CD8-positive, alpha-beta memory T cell (primary cell): ENCODE results near the gene CTXN1. TPM values are rescaled to one million over a fixed set of nuclear protein-coding genes. Genes with fewer than 3 reads are reported as not detected.

Source experiments
- CTCF ChIA-PET: fragments of 350-600 bp; sonication (Branson Sonifier 250); formaldehyde crosslinking; loops from one replicate; lab custom pipeline; 2021; ENCODE audit warnings: antibody characterized with exemption; lab: Charles Lee
- POLR2A ChIA-PET: fragments of 350-600 bp; sonication (Branson Sonifier 250); formaldehyde crosslinking; loops from one replicate; lab custom pipeline; 2021; ENCODE audit warnings: antibody characterized with exemption; lab: Charles Lee
- DNase-seq, 5 donors: peaks; one replicate each; pipeline versions ENCODE4 v3.0.0 to v3.0.0-alpha.2; 2020 to 2022; ENCODE audit warnings: mixed read lengths in 1 of 5
- H3K27ac ChIP-seq: one replicate; pipeline ENCODE4 v1.7.0; 2013; ENCODE audit warnings: low read depth, mild to moderate bottlenecking, low read length, moderate library complexity
- H3K27me3 ChIP-seq: 2 replicates; pipeline ENCODE4 v1.7.0; 2013; ENCODE audit warnings: low read length, mild to moderate bottlenecking; ENCODE audit not compliant: insufficient read depth, poor library complexity, severe bottlenecking
- H3K36me3 ChIP-seq: 2 replicates; pipeline ENCODE4 v1.7.0; 2013; ENCODE audit warnings: mild to moderate bottlenecking, low read length, moderate library complexity; ENCODE audit not compliant: insufficient read depth
- H3K4me1 ChIP-seq: 2 replicates; pipeline ENCODE4 v1.7.0; 2013; ENCODE audit warnings: mild to moderate bottlenecking, low read length, moderate library complexity; ENCODE audit not compliant: insufficient read depth
- H3K4me3 ChIP-seq: 2 replicates; pipeline ENCODE4 v1.7.0; 2013; ENCODE audit warnings: mild to moderate bottlenecking, low read length
- H3K9me3 ChIP-seq: 2 replicates; pipeline ENCODE4 v1.7.0; 2013; ENCODE audit warnings: mild to moderate bottlenecking, low read length
- H3K27ac Mint-ChIP-seq, 8 donors: one replicate each; pipeline ENCODE4 v1.8.0; 2020 to 2021; ENCODE audit warnings: mixed read lengths in 8 of 8, mild to moderate bottlenecking in 6 of 8, inconsistent platforms in 3 of 8, moderate library complexity in 3 of 8
- H3K27me3 Mint-ChIP-seq, 2 donors: one replicate each; pipeline ENCODE4 v1.8.0; 2020 to 2021; ENCODE audit warnings: mixed read lengths in 2 of 2, mild to moderate bottlenecking in 1 of 2, moderate library complexity in 1 of 2
- H3K36me3 Mint-ChIP-seq, 3 donors: one replicate each; pipeline ENCODE4 v1.8.0; 2020 to 2021; ENCODE audit warnings: mixed read lengths in 3 of 3, inconsistent platforms in 1 of 3, mild to moderate bottlenecking in 1 of 3
- H3K4me1 Mint-ChIP-seq, 3 donors: one replicate each; pipeline ENCODE4 v1.8.0; 2020 to 2021; ENCODE audit warnings: mixed read lengths in 3 of 3, inconsistent platforms in 1 of 3, mild to moderate bottlenecking in 1 of 3
- H3K4me3 Mint-ChIP-seq, 7 donors: one replicate each; pipeline ENCODE4 v1.8.0; 2020 to 2021; ENCODE audit warnings: mixed read lengths in 7 of 7, mild to moderate bottlenecking in 6 of 7, moderate library complexity in 4 of 7, inconsistent platforms in 2 of 7
- H3K9me3 Mint-ChIP-seq, 5 donors: one replicate each; pipeline ENCODE4 v1.8.0; 2020 to 2022; ENCODE audit warnings: mixed read lengths in 5 of 5, mild to moderate bottlenecking in 3 of 5, moderate library complexity in 2 of 5, inconsistent platforms in 1 of 5
- polyA plus RNA-seq: library from polyadenylated mRNA; unstranded; fragments of 300-500 nt; fragmentation: Illumina TruSeq; gene quantifications from one replicate; pipeline ENCODE4 v1.2.3, GENCODE V29; 2021
- total RNA-seq, 2 experiments: library from RNA; stranded (reverse); gene quantifications; one replicate each; pipeline ENCODE4 v1.2.3, GENCODE V29; 2021

Gene CTXN1
- total and polyA plus RNA-seq, 3 experiments from 2014 or later, result 0.42 to 0.72 TPM; not detected in 1

DNA sequence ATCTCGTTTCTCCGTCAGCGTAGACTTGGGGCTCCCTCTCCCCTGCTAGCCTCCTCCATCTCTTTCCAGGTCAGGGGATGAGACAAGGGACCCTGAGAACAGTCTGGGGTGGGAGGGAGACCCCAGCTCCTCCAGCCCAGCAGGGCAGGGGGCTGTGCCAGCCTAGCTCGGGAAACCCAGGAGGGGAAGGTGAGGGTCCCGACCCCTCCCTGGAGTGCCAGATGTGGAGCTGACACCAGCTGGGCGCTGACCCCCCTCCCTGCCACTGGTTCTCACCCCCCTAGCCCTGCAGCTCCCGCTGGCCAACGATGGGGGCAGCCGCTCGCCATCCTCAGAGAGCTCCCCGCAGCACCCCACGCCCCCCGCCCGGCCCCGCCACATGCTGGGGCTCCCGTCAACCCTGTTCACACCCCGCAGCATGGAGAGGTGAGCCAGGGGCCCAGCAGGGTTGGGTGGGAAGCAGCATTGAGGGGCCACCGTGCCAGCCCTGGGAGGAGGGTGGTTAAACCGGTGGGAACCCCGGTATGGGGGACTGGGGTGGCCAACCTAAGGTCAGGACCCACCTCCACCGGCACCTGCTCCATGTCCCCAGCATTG, 16.4 kb downstream of the CTXN1 start:
- DNase-seq, result no peak
- peaks cover 10 to 28% (median 13%) of the 10 kb centered on the region in 3 donors for H3K4me1 Mint-ChIP-seq
- ChIA-PET POLR2A (interaction anchor here (0.8 to 1.2 kb wide), 3 partner anchors 8 to 11 kb away, joined by 3 read pairs; partner anchors contain the start of gene SNAPC2), CTCF (no interaction called here)
- H3K27ac Mint-ChIP-seq, result no peak overlapping the region
- H3K4me3 Mint-ChIP-seq, result no peak overlapping the region
- H3K36me3 ChIP-seq, result peaks cover 8% of the 10 kb centered on the region
- no peaks in the 10 kb centered on the region for H3K27me3 ChIP-seq
- H3K9me3 Mint-ChIP-seq, result no peaks in the 10 kb centered on the region
- H3K36me3 Mint-ChIP-seq, result peaks cover 3 to 48% (median 10%) of the 10 kb centered on the region in 3 donors
- H3K27me3 Mint-ChIP-seq, result peaks cover under 1 to 4% of the 10 kb centered on the region in 2 donors
- no peak overlapping the region for H3K4me3 ChIP-seq
- H3K9me3 ChIP-seq, result no peaks in the 10 kb centered on the region
- peaks cover 24% of the 10 kb centered on the region for H3K4me1 ChIP-seq
- H3K27ac ChIP-seq, result no peak overlapping the region

DNA sequence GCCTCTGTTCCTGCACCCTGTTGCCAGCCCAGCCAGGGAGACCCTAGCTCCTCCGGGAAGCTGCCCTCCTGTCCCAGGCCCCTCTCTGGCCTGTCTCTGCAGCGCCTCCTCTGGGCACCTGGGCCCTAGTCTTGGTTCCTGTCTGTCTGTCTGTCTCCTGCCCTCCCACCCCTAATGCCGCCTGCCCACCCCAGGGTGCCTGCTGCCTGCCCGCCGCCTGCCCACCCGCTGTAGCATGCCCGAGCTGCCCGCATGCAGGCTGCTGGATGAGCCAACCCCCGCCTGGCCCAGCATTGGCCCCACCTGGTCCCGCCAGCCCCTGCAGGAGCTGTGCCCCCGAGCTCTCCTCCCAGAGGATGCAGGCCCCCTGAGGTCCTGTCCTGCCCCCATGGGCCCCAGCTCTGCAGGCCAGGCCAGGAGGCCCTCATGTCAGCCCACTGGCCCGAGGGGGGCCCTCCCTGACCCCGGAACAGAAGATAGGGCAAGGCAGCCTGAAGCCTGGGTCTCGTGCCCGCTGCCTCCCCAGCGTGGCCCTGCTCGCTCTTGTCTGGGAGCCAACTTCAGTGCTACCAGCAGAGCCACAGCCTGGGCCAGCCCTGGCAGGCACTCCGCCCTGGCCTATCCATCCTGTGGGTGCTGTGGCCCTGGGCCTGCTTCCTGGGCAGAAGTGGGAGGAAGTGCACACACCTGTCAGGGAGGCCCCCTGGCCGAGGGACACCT, 17.0 kb downstream of the CTXN1 start:
- Histone ChIP-seq H3K27ac (no peak overlapping the region), H3K36me3 (peaks cover 8% of the 10 kb centered on the region), H3K4me3 (no peak overlapping the region), H3K9me3 (no peaks in the 10 kb centered on the region), H3K4me1 (peaks cover 27% of the 10 kb centered on the region), H3K27me3 (no peaks in the 10 kb centered on the region)
- DNase-seq, result no peak
- peaks cover 3 to 51% (median 10%) of the 10 kb centered on the region in 3 donors for H3K36me3 Mint-ChIP-seq
- ChIA-PET CTCF (interaction anchor here (2.1 kb wide), 1 partner anchor 9 kb away, joined by 8 read pairs; no protein-coding TSS in a partner anchor), POLR2A (interaction anchor here (0.8 to 1.2 kb wide), 3 partner anchors 9 to 12 kb away, joined by 3 read pairs; partner anchors contain the start of gene SNAPC2)
- H3K4me1 Mint-ChIP-seq, result peaks cover 13 to 32% (median 16%) of the 10 kb centered on the region in 3 donors
- H3K27me3 Mint-ChIP-seq, result peaks cover 0 to 5% of the 10 kb centered on the region in 2 donors
- H3K27ac Mint-ChIP-seq, result peak overlapping the region in 1 of 8 donors; percentile 81
- peak overlapping the region in 2 of 7 donors; percentile 18 to 24 for H3K4me3 Mint-ChIP-seq
- H3K9me3 Mint-ChIP-seq, result no peaks in the 10 kb centered on the region

DNA sequence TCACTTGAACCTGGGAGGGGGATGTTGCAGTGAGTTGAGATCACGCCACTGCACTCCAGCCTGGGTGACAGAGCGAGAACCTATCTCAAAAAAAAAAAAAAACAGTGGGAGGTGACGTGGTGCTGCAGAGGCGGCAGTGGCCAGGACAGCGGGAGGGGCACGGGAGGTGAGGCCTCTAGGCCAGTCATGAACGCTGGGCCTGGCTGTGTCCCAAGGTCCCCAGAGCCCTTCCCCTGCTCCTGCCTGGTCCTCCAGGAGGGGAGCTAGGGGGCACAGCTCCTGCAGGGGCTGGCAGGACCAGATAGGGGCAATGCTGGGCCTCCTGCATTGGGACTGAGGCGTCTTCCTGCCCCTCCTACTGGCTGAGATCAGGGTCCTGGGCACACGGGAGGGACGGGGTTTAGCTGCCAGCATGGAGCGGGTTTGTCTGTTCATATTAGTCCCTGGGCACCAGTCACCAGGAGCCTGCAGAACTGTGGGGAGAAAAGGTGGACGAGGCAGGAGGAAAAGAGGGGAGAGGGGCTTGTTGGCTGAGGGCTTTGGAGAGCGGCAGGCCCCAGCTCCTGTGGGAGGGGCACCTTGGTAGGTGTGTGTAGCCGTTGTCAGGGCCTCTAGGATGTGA, 17.7 kb downstream of the CTXN1 start:
- CTCF ChIA-PET, result interaction anchor here (2.1 kb wide), 1 partner anchor 10 kb away, joined by 8 read pairs; no protein-coding TSS in a partner anchor
- Mint-ChIP-seq H3K27ac (peak overlapping the region in 2 of 8 donors; percentile 40 to 81), H3K4me1 (peaks cover 16 to 37% (median 19%) of the 10 kb centered on the region in 3 donors), H3K9me3 (peaks cover 0 to 3% (median 2%) of the 10 kb centered on the region in 5 donors), H3K4me3 (peak overlapping the region in 1 of 7 donors; percentile 40), H3K27me3 (peaks cover 0 to 9% of the 10 kb centered on the region in 2 donors), H3K36me3 (peaks cover 3 to 54% (median 10%) of the 10 kb centered on the region in 3 donors)
- Histone ChIP-seq H3K9me3 (no peaks in the 10 kb centered on the region), H3K27me3 (no peaks in the 10 kb centered on the region), H3K36me3 (peaks cover 8% of the 10 kb centered on the region), H3K4me3 (no peak overlapping the region), H3K27ac (no peak overlapping the region), H3K4me1 (peaks cover 27% of the 10 kb centered on the region)
- POLR2A ChIA-PET, result interaction anchor here (0.7 kb wide), 1 partner anchor 482 kb away, joined by 4 read pairs; the partner anchor contains the start of gene RAB11B
- DNase-seq, result no peak

DNA sequence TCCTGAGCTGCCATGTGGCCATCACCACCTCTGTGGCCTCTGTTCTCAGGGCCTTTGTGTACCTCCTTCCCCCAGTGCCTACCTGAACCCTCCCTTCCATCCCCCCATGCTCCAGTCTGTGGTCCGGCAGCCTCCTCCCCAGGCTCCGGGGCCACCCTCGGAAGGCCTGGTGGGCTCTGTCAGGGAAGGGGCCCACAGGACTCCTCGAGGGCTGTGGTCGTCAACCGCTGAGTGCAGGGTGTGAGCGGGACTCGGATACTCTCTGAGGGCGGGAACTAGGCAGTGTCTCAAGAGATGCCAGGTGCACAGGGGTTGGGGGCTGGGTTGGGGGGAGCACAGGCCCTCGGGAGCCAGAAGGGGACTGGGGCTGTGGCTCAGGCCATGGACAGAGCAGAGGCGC, 18.4 kb downstream of the CTXN1 start:
- DNase-seq, result no peak
- H3K4me3 ChIP-seq, result no peak overlapping the region
- peak overlapping the region in 1 of 7 donors; percentile 40 for H3K4me3 Mint-ChIP-seq
- H3K27me3 Mint-ChIP-seq, result peaks cover 0 to 12% of the 10 kb centered on the region in 2 donors
- H3K27me3 ChIP-seq, result no peaks in the 10 kb centered on the region
- CTCF ChIA-PET, result interaction anchor here (2.1 kb wide), 1 partner anchor 10 kb away, joined by 8 read pairs; no protein-coding TSS in a partner anchor
- H3K4me1 ChIP-seq, result peaks cover 34% of the 10 kb centered on the region
- H3K36me3 ChIP-seq, result peaks cover 8% of the 10 kb centered on the region
- peaks cover 21 to 40% (median 26%) of the 10 kb centered on the region in 3 donors for H3K4me1 Mint-ChIP-seq
- H3K9me3 ChIP-seq, result no peaks in the 10 kb centered on the region
- peaks cover 0 to 3% (median 2%) of the 10 kb centered on the region in 5 donors for H3K9me3 Mint-ChIP-seq
- POLR2A ChIA-PET, result interaction anchor here (0.7 kb wide), 1 partner anchor 483 kb away, joined by 4 read pairs; the partner anchor contains the start of gene RAB11B
- peak overlapping the region in 2 of 8 donors; percentile 40 to 75 for H3K27ac Mint-ChIP-seq
- H3K36me3 Mint-ChIP-seq, result peaks cover 0 to 49% (median 6%) of the 10 kb centered on the region in 3 donors
- no peak overlapping the region for H3K27ac ChIP-seq

DNA sequence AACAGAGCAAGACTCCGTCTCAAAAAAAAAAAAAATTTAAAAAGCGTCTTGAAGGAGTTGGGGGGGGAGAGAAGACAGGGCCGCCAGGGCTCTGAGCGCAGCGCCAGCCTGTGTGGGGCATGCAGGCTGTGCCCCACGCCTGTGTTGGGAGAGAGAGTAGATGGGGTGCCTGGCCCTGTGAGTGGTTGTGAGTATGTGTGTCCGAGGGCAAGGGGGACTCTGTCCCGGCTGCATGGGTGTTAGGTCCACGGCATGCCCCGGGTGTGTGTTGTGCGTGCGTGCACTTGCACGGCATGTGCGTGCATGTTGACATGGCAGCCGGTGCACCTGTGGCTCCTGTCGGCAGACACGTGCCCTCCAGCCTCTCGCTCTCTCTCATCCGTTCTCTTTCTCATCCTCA, 18.8 kb downstream of the CTXN1 start:
- H3K27me3 Mint-ChIP-seq, result peaks cover 0 to 12% of the 10 kb centered on the region in 2 donors
- no peak for DNase-seq
- Histone ChIP-seq H3K9me3 (no peaks in the 10 kb centered on the region), H3K36me3 (peaks cover 8% of the 10 kb centered on the region), H3K4me1 (peaks cover 35% of the 10 kb centered on the region), H3K27ac (no peak overlapping the region), H3K4me3 (no peak overlapping the region), H3K27me3 (no peaks in the 10 kb centered on the region)
- no peak overlapping the region for H3K4me3 Mint-ChIP-seq
- peak overlapping the region in 1 of 8 donors; percentile 29 for H3K27ac Mint-ChIP-seq
- ChIA-PET CTCF (interaction anchor here (2.1 kb wide), 1 partner anchor 11 kb away, joined by 8 read pairs; no protein-coding TSS in a partner anchor), POLR2A (no interaction called here)
- peaks cover 0 to 3% (median 2%) of the 10 kb centered on the region in 5 donors for H3K9me3 Mint-ChIP-seq
- peaks cover 22 to 42% (median 28%) of the 10 kb centered on the region in 3 donors for H3K4me1 Mint-ChIP-seq
- H3K36me3 Mint-ChIP-seq, result peaks cover 0 to 48% (median 6%) of the 10 kb centered on the region in 3 donors

DNA sequence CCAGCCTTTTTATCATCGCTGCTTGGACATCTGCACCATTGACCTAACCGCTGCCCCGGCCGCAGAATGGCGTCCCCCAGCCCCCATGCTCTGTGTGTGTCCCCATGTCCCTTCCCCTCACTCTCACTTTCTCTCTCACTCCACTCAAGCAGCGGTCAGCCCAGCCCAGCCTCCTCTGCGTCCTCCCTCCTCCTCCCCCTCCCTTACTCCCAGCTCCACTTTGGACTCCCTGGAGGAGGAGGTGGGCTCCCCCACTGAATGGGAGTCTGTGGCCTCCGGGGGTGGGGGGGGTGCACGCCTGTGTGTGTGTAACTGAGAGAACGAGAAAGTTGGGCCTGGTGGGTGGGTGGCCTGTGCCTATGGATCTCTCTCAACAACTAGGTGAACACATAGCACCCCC, 20.1 kb downstream of the CTXN1 start:
- CTCF ChIA-PET, result no interaction called here
- Histone ChIP-seq H3K9me3 (no peaks in the 10 kb centered on the region), H3K4me3 (no peak overlapping the region), H3K27ac (no peak overlapping the region), H3K4me1 (peaks cover 35% of the 10 kb centered on the region), H3K36me3 (peaks cover 8% of the 10 kb centered on the region), H3K27me3 (no peaks in the 10 kb centered on the region)
- Mint-ChIP-seq H3K9me3 (peaks cover 0 to 3% (median 2%) of the 10 kb centered on the region in 5 donors), H3K4me1 (peaks cover 22 to 42% (median 28%) of the 10 kb centered on the region in 3 donors), H3K4me3 (peak overlapping the region; percentile 66 to 86 (median 76)), H3K27ac (peak overlapping the region in 6 of 8 donors; percentile 74 to 97 (median 93)), H3K27me3 (peaks cover 0 to 12% of the 10 kb centered on the region in 2 donors), H3K36me3 (peaks cover 0 to 36% (median 0%) of the 10 kb centered on the region in 3 donors)
- POLR2A ChIA-PET, result interaction anchor here (1.0 kb wide), 1 partner anchor 12 kb away, joined by 4 read pairs; no protein-coding TSS in a partner anchor
- DNase-seq, result no peak

DNA sequence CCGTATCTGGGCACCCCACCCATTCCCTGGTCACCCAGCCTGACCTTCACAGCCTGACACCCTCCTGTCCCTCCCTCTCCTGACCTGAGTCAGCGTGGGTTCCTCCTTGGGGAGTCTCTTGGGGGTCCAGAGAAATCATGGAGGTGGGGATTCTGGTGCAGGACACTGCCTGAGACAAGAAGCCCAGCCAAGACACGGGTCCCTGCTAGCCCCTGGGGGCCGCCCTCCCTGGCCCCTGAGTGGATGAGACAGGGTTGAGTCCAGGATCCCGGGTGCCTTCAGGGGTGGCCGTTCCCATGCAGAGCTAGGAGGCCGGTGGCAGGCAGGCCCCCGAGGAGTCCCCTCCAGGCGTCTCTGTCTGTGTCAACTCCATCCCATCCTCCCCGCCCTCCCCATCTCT, 20.7 kb downstream of the CTXN1 start:
- Histone ChIP-seq H3K27me3 (no peaks in the 10 kb centered on the region), H3K27ac (peak overlapping the region; percentile 89), H3K4me1 (peaks cover 35% of the 10 kb centered on the region), H3K9me3 (no peaks in the 10 kb centered on the region), H3K36me3 (peaks cover 2% of the 10 kb centered on the region), H3K4me3 (no peak overlapping the region)
- Mint-ChIP-seq H3K4me3 (peak overlapping the region; percentile 85 to 95 (median 86)), H3K27me3 (peaks cover 0 to 14% of the 10 kb centered on the region in 2 donors), H3K36me3 (peaks cover 0 to 30% (median 0%) of the 10 kb centered on the region in 3 donors), H3K9me3 (peaks cover 0 to 3% (median 2%) of the 10 kb centered on the region in 5 donors), H3K27ac (peak overlapping the region; percentile 89 to 100 (median 98)), H3K4me1 (peaks cover 22 to 42% (median 28%) of the 10 kb centered on the region in 3 donors)
- DNase-seq, result no peak
- CTCF ChIA-PET, result no interaction called here
- POLR2A ChIA-PET, result interaction anchor here (1.0 kb wide), 1 partner anchor 13 kb away, joined by 4 read pairs; no protein-coding TSS in a partner anchor
